HL-60 (cell line): ENCODE measurements around the gene ADAM33.
A peak's percentile ranks its signal among the peaks of the same experiment; 100 is the strongest.

Experiments used
- POLR2AphosphoS5 ChIP-seq: IDR thresholded peaks from 2 replicates; pipeline ENCODE4 v1.6.1; 2012; ENCODE audit warnings: low read depth
- TF ChIP-seq, protein P1 (sequence below): IDR thresholded peaks from one replicate; pipeline ENCODE4 v1.5.1; 2011; ENCODE audit warnings: low read length, control low read depth, inconsistent platforms; ENCODE audit not compliant: insufficient read depth
- TF ChIP-seq, protein P2 (sequence below): IDR thresholded peaks from 2 replicates; pipeline ENCODE4 v1.6.1; 2012; ENCODE audit warnings: low read depth; ENCODE audit not compliant: insufficient replicate concordance

DNA sequence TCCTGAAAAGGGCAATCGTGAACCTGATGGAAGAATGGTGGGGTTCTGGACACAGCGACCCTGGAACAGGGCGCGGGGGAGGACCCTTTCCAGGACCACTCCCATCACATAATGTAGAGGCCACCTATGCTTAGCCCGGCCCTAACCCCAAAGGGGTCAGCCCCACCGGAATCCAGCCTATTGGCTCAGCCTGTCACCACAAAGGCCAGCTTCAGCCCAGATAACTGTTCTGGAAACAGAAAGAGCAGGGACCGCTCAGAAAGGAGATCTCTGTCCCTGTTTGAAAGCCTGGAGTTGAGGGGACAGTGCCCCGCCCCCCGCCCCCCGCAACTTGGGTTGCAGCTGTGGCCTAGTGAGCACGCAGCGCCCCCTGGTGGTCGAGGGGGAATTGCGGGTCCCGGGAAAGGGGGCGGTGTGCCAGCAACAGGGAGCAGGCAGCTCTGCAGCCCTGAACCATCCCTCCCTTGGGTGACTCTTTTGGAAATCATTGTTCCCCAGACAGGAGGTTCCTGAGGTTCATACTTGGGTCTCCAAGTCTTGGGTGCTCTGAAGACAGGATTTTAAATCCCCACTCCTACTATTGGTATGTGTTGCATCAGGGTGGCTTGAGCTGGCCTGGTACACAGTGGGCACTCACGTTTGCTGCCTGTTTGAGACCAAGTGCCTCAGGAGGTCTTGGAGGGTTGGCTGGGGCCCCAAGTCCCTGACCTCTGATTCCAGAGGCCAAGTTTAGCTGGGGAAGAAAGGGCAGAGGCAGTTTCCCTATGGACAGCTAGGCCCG lies 29.1 kb upstream of the ADAM33 start:
- TF ChIP-seq, protein P1, sequence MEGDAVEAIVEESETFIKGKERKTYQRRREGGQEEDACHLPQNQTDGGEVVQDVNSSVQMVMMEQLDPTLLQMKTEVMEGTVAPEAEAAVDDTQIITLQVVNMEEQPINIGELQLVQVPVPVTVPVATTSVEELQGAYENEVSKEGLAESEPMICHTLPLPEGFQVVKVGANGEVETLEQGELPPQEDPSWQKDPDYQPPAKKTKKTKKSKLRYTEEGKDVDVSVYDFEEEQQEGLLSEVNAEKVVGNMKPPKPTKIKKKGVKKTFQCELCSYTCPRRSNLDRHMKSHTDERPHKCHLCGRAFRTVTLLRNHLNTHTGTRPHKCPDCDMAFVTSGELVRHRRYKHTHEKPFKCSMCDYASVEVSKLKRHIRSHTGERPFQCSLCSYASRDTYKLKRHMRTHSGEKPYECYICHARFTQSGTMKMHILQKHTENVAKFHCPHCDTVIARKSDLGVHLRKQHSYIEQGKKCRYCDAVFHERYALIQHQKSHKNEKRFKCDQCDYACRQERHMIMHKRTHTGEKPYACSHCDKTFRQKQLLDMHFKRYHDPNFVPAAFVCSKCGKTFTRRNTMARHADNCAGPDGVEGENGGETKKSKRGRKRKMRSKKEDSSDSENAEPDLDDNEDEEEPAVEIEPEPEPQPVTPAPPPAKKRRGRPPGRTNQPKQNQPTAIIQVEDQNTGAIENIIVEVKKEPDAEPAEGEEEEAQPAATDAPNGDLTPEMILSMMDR: peak; percentile 51
- no peak for TF ChIP-seq POLR2AphosphoS5
- TF ChIP-seq, protein P2, sequence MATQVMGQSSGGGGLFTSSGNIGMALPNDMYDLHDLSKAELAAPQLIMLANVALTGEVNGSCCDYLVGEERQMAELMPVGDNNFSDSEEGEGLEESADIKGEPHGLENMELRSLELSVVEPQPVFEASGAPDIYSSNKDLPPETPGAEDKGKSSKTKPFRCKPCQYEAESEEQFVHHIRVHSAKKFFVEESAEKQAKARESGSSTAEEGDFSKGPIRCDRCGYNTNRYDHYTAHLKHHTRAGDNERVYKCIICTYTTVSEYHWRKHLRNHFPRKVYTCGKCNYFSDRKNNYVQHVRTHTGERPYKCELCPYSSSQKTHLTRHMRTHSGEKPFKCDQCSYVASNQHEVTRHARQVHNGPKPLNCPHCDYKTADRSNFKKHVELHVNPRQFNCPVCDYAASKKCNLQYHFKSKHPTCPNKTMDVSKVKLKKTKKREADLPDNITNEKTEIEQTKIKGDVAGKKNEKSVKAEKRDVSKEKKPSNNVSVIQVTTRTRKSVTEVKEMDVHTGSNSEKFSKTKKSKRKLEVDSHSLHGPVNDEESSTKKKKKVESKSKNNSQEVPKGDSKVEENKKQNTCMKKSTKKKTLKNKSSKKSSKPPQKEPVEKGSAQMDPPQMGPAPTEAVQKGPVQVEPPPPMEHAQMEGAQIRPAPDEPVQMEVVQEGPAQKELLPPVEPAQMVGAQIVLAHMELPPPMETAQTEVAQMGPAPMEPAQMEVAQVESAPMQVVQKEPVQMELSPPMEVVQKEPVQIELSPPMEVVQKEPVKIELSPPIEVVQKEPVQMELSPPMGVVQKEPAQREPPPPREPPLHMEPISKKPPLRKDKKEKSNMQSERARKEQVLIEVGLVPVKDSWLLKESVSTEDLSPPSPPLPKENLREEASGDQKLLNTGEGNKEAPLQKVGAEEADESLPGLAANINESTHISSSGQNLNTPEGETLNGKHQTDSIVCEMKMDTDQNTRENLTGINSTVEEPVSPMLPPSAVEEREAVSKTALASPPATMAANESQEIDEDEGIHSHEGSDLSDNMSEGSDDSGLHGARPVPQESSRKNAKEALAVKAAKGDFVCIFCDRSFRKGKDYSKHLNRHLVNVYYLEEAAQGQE: no peak
